Measurements from ENCODE around the gene IPO4.

The IPO4 gene

GRCh38 chr14:24150567-24150966 lies 38.0 kb downstream of the IPO4 start (continued):
- TF ChIP-seq ZNF398 (tag by site-specific recombination; IDR thresholded peaks at IDR 0.05) (no peak), ZNF19 (tag by site-specific recombination; IDR thresholded peaks at IDR 0.05; ENCODE audit: low read depth) (no peak), ZNF623 (tag by site-specific recombination; IDR thresholded peaks at IDR 0.05) (no peak), ZNF548 (tag by site-specific recombination; IDR thresholded peaks at IDR 0.05) (no peak), ZNF658 (tag by site-specific recombination; IDR thresholded peaks at IDR 0.05) (no peak)

DNA sequence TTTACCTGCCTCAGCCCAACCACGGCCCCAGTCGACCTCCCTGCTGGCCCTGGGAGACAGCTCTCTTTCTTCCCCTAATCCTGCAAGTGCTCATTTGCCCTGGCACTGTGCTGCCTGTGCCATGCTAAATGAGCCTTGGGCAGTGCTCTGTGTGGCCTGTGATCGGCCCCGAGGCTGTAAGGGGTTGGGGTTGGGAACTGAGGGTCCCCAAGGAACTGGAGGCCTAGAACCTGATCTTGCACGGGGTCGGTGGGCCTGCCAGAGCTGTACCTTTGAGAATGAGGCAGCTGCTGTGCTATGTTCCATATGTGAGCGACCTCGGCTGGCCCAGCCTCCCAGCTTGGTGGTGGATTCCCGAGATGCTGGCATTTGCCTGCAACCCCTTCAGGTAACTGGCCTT lies 38.6 kb downstream of the IPO4 start:
- Histone ChIP-seq H3K4me1 (ENCODE audit: control insufficient read depth, insufficient read depth, low read length) (peaks cover 8% of the 10 kb centered on the region), H3K36me3 (ENCODE audit: control insufficient read depth in 2 of 2, insufficient read depth in 1 of 2, low read length in 2 of 2) (peaks cover 37 to 60% of the 10 kb centered on the region in 2 experiments), H3K4me3 (ENCODE audit: low read depth, low read length) (no peak overlapping the region), H3K9me3 (ENCODE audit: control insufficient read depth, insufficient read depth, low read depth, low read length) (no peaks in the 10 kb centered on the region), H3K27ac (ENCODE audit: extremely low read depth, low read depth, low read length) (no peak overlapping the region)
- TF ChIP-seq, protein P1, sequence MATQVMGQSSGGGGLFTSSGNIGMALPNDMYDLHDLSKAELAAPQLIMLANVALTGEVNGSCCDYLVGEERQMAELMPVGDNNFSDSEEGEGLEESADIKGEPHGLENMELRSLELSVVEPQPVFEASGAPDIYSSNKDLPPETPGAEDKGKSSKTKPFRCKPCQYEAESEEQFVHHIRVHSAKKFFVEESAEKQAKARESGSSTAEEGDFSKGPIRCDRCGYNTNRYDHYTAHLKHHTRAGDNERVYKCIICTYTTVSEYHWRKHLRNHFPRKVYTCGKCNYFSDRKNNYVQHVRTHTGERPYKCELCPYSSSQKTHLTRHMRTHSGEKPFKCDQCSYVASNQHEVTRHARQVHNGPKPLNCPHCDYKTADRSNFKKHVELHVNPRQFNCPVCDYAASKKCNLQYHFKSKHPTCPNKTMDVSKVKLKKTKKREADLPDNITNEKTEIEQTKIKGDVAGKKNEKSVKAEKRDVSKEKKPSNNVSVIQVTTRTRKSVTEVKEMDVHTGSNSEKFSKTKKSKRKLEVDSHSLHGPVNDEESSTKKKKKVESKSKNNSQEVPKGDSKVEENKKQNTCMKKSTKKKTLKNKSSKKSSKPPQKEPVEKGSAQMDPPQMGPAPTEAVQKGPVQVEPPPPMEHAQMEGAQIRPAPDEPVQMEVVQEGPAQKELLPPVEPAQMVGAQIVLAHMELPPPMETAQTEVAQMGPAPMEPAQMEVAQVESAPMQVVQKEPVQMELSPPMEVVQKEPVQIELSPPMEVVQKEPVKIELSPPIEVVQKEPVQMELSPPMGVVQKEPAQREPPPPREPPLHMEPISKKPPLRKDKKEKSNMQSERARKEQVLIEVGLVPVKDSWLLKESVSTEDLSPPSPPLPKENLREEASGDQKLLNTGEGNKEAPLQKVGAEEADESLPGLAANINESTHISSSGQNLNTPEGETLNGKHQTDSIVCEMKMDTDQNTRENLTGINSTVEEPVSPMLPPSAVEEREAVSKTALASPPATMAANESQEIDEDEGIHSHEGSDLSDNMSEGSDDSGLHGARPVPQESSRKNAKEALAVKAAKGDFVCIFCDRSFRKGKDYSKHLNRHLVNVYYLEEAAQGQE (tag by site-specific recombination; IDR thresholded peaks at IDR 0.05), result no peak
- POLR2A ChIA-PET, result interaction anchor here (1.0 to 3.3 kb wide), 2 partner anchors 9 to 14 kb away, joined by 3 to 20 read pairs; partner anchors contain the start of genes EMC9 and PSME1
- CTCF ChIA-PET, result interaction anchor here (1.0 kb wide), 1 partner anchor 11 kb away, joined by 6 read pairs; the partner anchor contains the start of gene IRF9

DNA sequence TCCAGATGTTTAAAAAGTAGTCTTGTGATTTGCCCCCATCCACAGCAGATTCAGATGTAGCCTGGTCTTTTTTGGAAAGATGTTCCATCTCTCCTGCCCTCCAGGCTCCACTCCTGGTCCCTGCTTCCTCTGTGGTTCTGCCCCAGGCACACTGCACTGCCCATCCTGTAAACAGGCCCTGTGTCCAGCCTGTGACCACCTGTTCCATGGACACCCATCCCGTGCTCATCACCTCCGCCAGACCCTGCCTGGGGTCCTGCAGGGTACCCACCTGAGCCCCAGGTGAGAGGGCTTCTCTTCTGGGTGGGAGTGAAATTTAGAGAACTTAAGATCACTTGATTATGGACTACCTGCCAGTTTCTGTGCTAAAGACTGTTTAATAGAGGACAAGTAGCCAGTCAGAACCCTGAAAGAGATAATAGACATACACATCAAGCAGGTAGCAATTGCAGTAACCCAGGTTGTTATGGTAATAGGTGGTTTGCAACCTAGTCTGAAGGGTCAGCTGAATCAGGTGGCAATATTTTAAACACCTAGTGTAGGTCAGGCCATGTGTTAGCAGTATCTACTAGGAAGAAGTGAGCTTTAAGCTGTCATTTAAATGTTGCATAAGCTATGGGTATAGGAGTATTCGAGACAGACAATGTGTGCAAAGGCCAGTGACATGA lies 39.2 kb downstream of the IPO4 start:
- ChIA-PET CTCF (interaction anchor here (0.6 to 3.7 kb wide), 2 partner anchors 12 to 15 kb away, joined by 3 to 34 read pairs; partner anchors contain the start of gene IRF9), POLR2A (interaction anchor here (1.0 to 3.3 kb wide), 3 partner anchors 8 to 35 kb away, joined by 3 to 20 read pairs (median 7); partner anchors contain the start of genes DCAF11, EMC9, NRL and PSME1)
- no peak for TF ChIP-seq GLI4 (tag by site-specific recombination; IDR thresholded peaks at IDR 0.05)
- Histone ChIP-seq H3K36me3 (ENCODE audit: control insufficient read depth in 2 of 2, insufficient read depth in 1 of 2, low read length in 2 of 2) (peaks cover 30 to 59% of the 10 kb centered on the region in 2 experiments), H3K4me3 (ENCODE audit: low read depth, low read length) (no peak overlapping the region), H3K4me1 (ENCODE audit: control insufficient read depth, insufficient read depth, low read length) (peaks cover 8% of the 10 kb centered on the region), H3K9me3 (ENCODE audit: control insufficient read depth, insufficient read depth, low read depth, low read length) (no peaks in the 10 kb centered on the region), H3K27ac (ENCODE audit: extremely low read depth, low read depth, low read length) (no peak overlapping the region)

GRCh38 chr14:24147761-24148428 lies 40.7 kb downstream of the IPO4 start:
- Histone ChIP-seq H3K4me1 (ENCODE audit: control insufficient read depth, insufficient read depth, low read length) (peaks cover 8% of the 10 kb centered on the region), H3K36me3 (ENCODE audit: control insufficient read depth in 2 of 2, insufficient read depth in 1 of 2, low read length in 2 of 2) (peaks cover 21 to 66% of the 10 kb centered on the region in 2 experiments), H3K4me3 (ENCODE audit: low read depth, low read length) (peak overlapping the region; percentile 91), H3K9me3 (ENCODE audit: control insufficient read depth, insufficient read depth, low read depth, low read length) (no peaks in the 10 kb centered on the region), H3K27ac (ENCODE audit: extremely low read depth, low read depth, low read length) (peak overlapping the region; percentile 68; the same call in 1 of the 2 replicates)
- POLR2A ChIA-PET, result interaction anchor here (0.6 to 3.8 kb wide), 8 partner anchors 10 to 54 kb away, joined by 4 to 79 read pairs (median 14); partner anchors contain the start of genes DCAF11, IPO4, IRF9 and NRL
- CTCF ChIA-PET, result interaction anchor here (1.0 to 3.7 kb wide), 3 partner anchors 13 to 90 kb away, joined by 3 to 34 read pairs (median 3); partner anchors contain the start of gene IRF9
- no peak for TF ChIP-seq ZNF704 (tag by site-specific recombination; IDR thresholded peaks at IDR 0.05)
- peak; percentile 25; the same call in 1 of the 2 replicates for TF ChIP-seq ZNF76 (tag by site-specific recombination; IDR thresholded peaks at IDR 0.05; ENCODE audit: borderline replicate concordance, low read depth)
- no peak for TF ChIP-seq GLI2 (tag by site-specific recombination; IDR thresholded peaks at IDR 0.05; ENCODE audit: borderline replicate concordance, low read depth)
- TF ChIP-seq ZNF335 (tag by site-specific recombination; conservative IDR thresholded peaks at IDR 0.05), result peak; percentile 11; the same call in 1 of the 2 replicates
- no peak for TF ChIP-seq ZNF785 (tag by site-specific recombination; IDR thresholded peaks at IDR 0.05)
- no peak for TF ChIP-seq ZSCAN16 (tag by site-specific recombination; IDR thresholded peaks at IDR 0.05)
- TF ChIP-seq, protein P2, sequence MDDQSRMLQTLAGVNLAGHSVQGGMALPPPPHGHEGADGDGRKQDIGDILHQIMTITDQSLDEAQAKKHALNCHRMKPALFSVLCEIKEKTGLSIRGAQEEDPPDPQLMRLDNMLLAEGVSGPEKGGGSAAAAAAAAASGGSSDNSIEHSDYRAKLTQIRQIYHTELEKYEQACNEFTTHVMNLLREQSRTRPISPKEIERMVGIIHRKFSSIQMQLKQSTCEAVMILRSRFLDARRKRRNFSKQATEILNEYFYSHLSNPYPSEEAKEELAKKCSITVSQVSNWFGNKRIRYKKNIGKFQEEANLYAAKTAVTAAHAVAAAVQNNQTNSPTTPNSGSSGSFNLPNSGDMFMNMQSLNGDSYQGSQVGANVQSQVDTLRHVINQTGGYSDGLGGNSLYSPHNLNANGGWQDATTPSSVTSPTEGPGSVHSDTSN (CRISPR knock-in tag; IDR thresholded peaks at IDR 0.05), result 0 out of 2 replicates have a peak, but pooled peaks have one; percentile 54
- TF ChIP-seq ZBTB7A (tag by site-specific recombination; IDR thresholded peaks at IDR 0.05; ENCODE audit: low read depth), result no peak
- TF ChIP-seq, protein P3, sequence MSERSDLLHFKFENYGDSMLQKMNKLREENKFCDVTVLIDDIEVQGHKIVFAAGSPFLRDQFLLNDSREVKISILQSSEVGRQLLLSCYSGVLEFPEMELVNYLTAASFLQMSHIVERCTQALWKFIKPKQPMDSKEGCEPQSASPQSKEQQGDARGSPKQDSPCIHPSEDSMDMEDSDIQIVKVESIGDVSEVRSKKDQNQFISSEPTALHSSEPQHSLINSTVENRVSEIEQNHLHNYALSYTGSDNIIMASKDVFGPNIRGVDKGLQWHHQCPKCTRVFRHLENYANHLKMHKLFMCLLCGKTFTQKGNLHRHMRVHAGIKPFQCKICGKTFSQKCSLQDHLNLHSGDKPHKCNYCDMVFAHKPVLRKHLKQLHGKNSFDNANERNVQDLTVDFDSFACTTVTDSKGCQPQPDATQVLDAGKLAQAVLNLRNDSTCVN (tag by site-specific recombination; optimal IDR thresholded peaks at IDR 0.05), result peak; percentile 5
